Body of pancreas (tissue), 4 donors: ENCODE measurements around the gene MVD.

Experiments
- CTCF ChIP-seq, 7 experiments: fragments of 450-650 bp in 4 of 7; fragments of 200-600 bp in 3 of 7; sonication (generic) in 3 of 7; IDR thresholded peaks; one replicate each; pipeline ENCODE4 v1.5.1; 2016 to 2019; ENCODE audit warnings: antibody characterized with exemption in 7 of 7
- POLR2A ChIP-seq, 3 donors: fragments of 450-650 bp; IDR thresholded peaks; one replicate each; pipeline ENCODE4 v1.6.1; 2016; ENCODE audit warnings: antibody characterized with exemption in 3 of 3, mild to moderate bottlenecking in 2 of 3

GRCh38 chr16:88671806-88672205, 8.9 kb upstream of the MVD start:
- TF ChIP-seq POLR2A (IDR thresholded peaks at IDR 0.05) (no peak), CTCF (IDR thresholded peaks at IDR 0.05) (no peak)
